Caco-2 (cell line): ENCODE data around the gene FOXJ3. TPM values are rescaled to one million over a fixed set of nuclear protein-coding genes. Genes with fewer than 3 reads are reported as not detected.

ENCODE experiments used
- BruUV-seq: library from RNA; stranded (reverse); fragments of 400-500 nt; replicated peaks from 2 replicates; lab custom pipeline; 2021; lab: Mats Ljungman, UMichigan
- CTCF ChIA-PET: fragments of 300-600 bp; sonication (Branson Sonifier 250); formaldehyde crosslinking; loops from one replicate; lab custom pipeline; 2022; ENCODE audit warnings: antibody characterized with exemption; lab: Charles Lee
- POLR2A ChIA-PET: fragments of 300-600 bp; sonication (Branson Sonifier 250); formaldehyde crosslinking; loops from one replicate; lab custom pipeline; 2022; ENCODE audit warnings: antibody characterized with exemption; lab: Charles Lee
- DNase-seq, 2 experiments: peaks; one replicate each; pipeline versions ENCODE4 v3.0.0 to v3.0.0-alpha.2; 2020 to 2022
- H3K27me3 ChIP-seq: replicated peaks from 2 replicates; pipeline ENCODE4 v1.6.0; 2011; ENCODE audit warnings: low read length; ENCODE audit not compliant: control insufficient read depth, insufficient read depth
- H3K36me3 ChIP-seq: 2 replicates; pipeline ENCODE4 v1.5.1; 2011; ENCODE audit warnings: low read length; ENCODE audit not compliant: control insufficient read depth, insufficient read depth
- H3K4me1 ChIP-seq: fragments of 250-450 bp; sonication (Bioruptor Pico); 2 replicates; pipeline ENCODE4 v1.5.1; 2020; ENCODE audit warnings: mild to moderate bottlenecking
- H3K4me3 ChIP-seq: 2 replicates; pipeline ENCODE4 v1.5.1; 2011; ENCODE audit warnings: low read depth, mild to moderate bottlenecking, control low read depth, low read length
- H3K9me3 ChIP-seq: fragments of 250-450 bp; sonication (Bioruptor Pico); 2 replicates; pipeline ENCODE4 v1.5.1; 2020; ENCODE audit warnings: mild to moderate bottlenecking, moderate library complexity
- H3K27ac Mint-ChIP-seq: one replicate; pipeline ENCODE4 v1.8.0; 2022; ENCODE audit warnings: mixed read lengths; ENCODE audit not compliant: unreplicated experiment
- H3K27me3 Mint-ChIP-seq: one replicate; pipeline ENCODE4 v1.8.0; 2022; ENCODE audit warnings: mixed read lengths; ENCODE audit not compliant: insufficient read depth, unreplicated experiment
- H3K36me3 Mint-ChIP-seq: one replicate; pipeline ENCODE4 v1.8.0; 2022; ENCODE audit warnings: mild to moderate bottlenecking, mixed read lengths; ENCODE audit not compliant: insufficient read depth, unreplicated experiment
- H3K4me1 Mint-ChIP-seq: one replicate; pipeline ENCODE4 v1.8.0; 2022; ENCODE audit warnings: low read depth, mixed read lengths; ENCODE audit not compliant: unreplicated experiment
- H3K4me3 Mint-ChIP-seq: one replicate; pipeline ENCODE4 v1.8.0; 2022; ENCODE audit warnings: mild to moderate bottlenecking, moderate library complexity, mixed read lengths; ENCODE audit not compliant: unreplicated experiment
- H3K9me3 Mint-ChIP-seq: one replicate; pipeline ENCODE4 v1.8.0; 2022; ENCODE audit warnings: mixed read lengths; ENCODE audit not compliant: unreplicated experiment
- CTCF ChIP-seq, 2 experiments: fragments of 200-600 bp in 1 of 2; IDR thresholded peaks; 1 replicate in 1 of 2; 2 replicates in 1 of 2; pipeline versions ENCODE4 v1.5.1 to v1.8.0; 2011 to 2022; ENCODE audit warnings: antibody characterized with exemption in 1 of 2, control low read depth in 1 of 2, inconsistent platforms in 1 of 2, low read depth in 1 of 2, low read length in 1 of 2, mild to moderate bottlenecking in 1 of 2, moderate library complexity in 1 of 2; ENCODE audit not compliant: insufficient read depth in 1 of 2, severe bottlenecking in 1 of 2, unreplicated experiment in 1 of 2
- intact Hi-C: fragments of 100-400 bp; cut with micrococcal nuclease; formaldehyde crosslinking; loops from one replicate; pipeline ENCODE4 v1.10.0; 2022; ENCODE audit not compliant: unreplicated experiment
- total RNA-seq: library from RNA; stranded (reverse); gene quantifications from 2 replicates; pipeline ENCODE4 v1.2.3, GENCODE V29; 2022

FOXJ3 gene
- total RNA-seq, 1 experiment from 2014 or later: 60.2 TPM

GRCh38 chr1:42138586-42138985 lies 196.4 kb downstream of the FOXJ3 start:
- H3K4me1 ChIP-seq: no peaks in the 10 kb centered on the region
- no peak for DNase-seq
- no peak overlapping the region for H3K27ac Mint-ChIP-seq
- H3K4me1 Mint-ChIP-seq: no peaks in the 10 kb centered on the region
- ChIA-PET POLR2A (no interaction called here), CTCF (no interaction called here)
- H3K9me3 ChIP-seq: no peaks in the 10 kb centered on the region
- H3K4me3 Mint-ChIP-seq: no peak overlapping the region
- intact Hi-C loops: no loop called here
- no TSS peak for BruUV-seq
- H3K36me3 Mint-ChIP-seq: no peaks in the 10 kb centered on the region
- H3K27me3 ChIP-seq: no peaks in the 10 kb centered on the region
- H3K27me3 Mint-ChIP-seq: peaks cover 9% of the 10 kb centered on the region
- no peak overlapping the region for H3K4me3 ChIP-seq
- no peaks in the 10 kb centered on the region for H3K9me3 Mint-ChIP-seq
- no peaks in the 10 kb centered on the region for H3K36me3 ChIP-seq
- no peak for TF ChIP-seq CTCF (IDR thresholded peaks at IDR 0.05; ENCODE audit: insufficient read depth in 1 of 2, low read depth in 1 of 2, low read length in 1 of 2, severe bottlenecking in 1 of 2, unreplicated experiment in 1 of 2)

GRCh38 chr1:42137766-42138165 lies 197.3 kb downstream of the FOXJ3 start:
- no TSS peak for BruUV-seq
- Histone ChIP-seq H3K36me3 (no peaks in the 10 kb centered on the region), H3K9me3 (no peaks in the 10 kb centered on the region), H3K4me1 (no peaks in the 10 kb centered on the region), H3K27me3 (no peaks in the 10 kb centered on the region), H3K4me3 (no peak overlapping the region)
- no peak for TF ChIP-seq CTCF (IDR thresholded peaks at IDR 0.05; ENCODE audit: insufficient read depth in 1 of 2, low read depth in 1 of 2, low read length in 1 of 2, severe bottlenecking in 1 of 2, unreplicated experiment in 1 of 2)
- Mint-ChIP-seq H3K36me3 (no peaks in the 10 kb centered on the region), H3K27ac (no peak overlapping the region), H3K4me1 (no peaks in the 10 kb centered on the region), H3K9me3 (no peaks in the 10 kb centered on the region), H3K27me3 (peaks cover 9% of the 10 kb centered on the region), H3K4me3 (no peak overlapping the region)
- ChIA-PET CTCF (no interaction called here), POLR2A (no interaction called here)
- intact Hi-C loops: no loop called here
- no peak for DNase-seq

GRCh38 chr1:42136466-42136865 lies 198.6 kb downstream of the FOXJ3 start:
- H3K27me3 ChIP-seq: no peaks in the 10 kb centered on the region
- intact Hi-C loops: no loop called here
- ChIA-PET POLR2A (no interaction called here), CTCF (no interaction called here)
- no peaks in the 10 kb centered on the region for H3K36me3 ChIP-seq
- DNase-seq: no peak
- no peaks in the 10 kb centered on the region for H3K4me1 ChIP-seq
- Mint-ChIP-seq H3K36me3 (no peaks in the 10 kb centered on the region), H3K27me3 (peaks cover 5% of the 10 kb centered on the region), H3K4me3 (no peak overlapping the region), H3K4me1 (no peaks in the 10 kb centered on the region), H3K9me3 (no peaks in the 10 kb centered on the region), H3K27ac (no peak overlapping the region)
- no TSS peak for BruUV-seq
- no peaks in the 10 kb centered on the region for H3K9me3 ChIP-seq
- TF ChIP-seq CTCF (IDR thresholded peaks at IDR 0.05; ENCODE audit: insufficient read depth in 1 of 2, low read depth in 1 of 2, low read length in 1 of 2, severe bottlenecking in 1 of 2, unreplicated experiment in 1 of 2): no peak
- no peak overlapping the region for H3K4me3 ChIP-seq
